Uterus (tissue), 2 donors: ENCODE results near the gene SH3YL1.

ENCODE experiments used
- POLR2A ChIP-seq, 2 donors: fragments of 450-650 bp; IDR thresholded peaks; one replicate each; pipeline ENCODE4 v1.6.1; 2016; ENCODE audit warnings: antibody characterized with exemption in 2 of 2, mild to moderate bottlenecking in 1 of 2, moderate library complexity in 1 of 2
- TF ChIP-seq, protein P1 (sequence below), 4 experiments: fragments of 200-600 bp in 2 of 4; fragments of 450-650 bp in 2 of 4; sonication (generic) in 2 of 4; IDR thresholded peaks; one replicate each; pipeline ENCODE4 v1.5.1; 2016 to 2019; ENCODE audit warnings: antibody characterized with exemption in 4 of 4, mild to moderate bottlenecking in 2 of 4, moderate library complexity in 1 of 4

DNA sequence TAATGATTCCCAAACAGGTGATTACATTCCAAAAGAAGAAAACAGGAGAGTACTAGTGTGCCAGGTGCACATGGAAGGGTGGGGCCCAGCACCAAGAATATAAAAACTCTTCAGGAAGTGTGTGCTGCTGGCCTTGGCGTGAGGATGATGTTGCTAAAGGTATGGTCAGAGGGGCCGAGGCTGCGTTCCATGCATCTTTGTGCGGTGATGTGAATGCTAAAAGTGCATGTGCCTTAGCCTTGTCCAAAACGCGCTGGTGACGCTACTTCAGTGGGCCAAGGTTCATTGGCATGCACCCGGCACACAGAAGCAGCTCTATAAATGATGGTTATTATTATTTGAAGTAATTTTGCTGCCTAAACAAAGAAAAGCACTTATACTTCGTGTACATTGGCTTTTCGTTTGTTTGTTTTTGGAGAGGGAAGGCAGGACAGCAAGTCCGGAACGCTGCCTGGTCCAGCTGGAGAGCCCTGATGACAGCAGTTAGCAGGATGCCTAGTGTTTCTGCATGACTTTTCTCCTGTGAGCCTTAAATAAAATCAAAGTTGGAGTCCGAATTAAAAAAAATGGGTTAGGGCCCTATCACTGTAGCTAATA lies 21.2 kb upstream of the SH3YL1 start:
- TF ChIP-seq, protein P1, sequence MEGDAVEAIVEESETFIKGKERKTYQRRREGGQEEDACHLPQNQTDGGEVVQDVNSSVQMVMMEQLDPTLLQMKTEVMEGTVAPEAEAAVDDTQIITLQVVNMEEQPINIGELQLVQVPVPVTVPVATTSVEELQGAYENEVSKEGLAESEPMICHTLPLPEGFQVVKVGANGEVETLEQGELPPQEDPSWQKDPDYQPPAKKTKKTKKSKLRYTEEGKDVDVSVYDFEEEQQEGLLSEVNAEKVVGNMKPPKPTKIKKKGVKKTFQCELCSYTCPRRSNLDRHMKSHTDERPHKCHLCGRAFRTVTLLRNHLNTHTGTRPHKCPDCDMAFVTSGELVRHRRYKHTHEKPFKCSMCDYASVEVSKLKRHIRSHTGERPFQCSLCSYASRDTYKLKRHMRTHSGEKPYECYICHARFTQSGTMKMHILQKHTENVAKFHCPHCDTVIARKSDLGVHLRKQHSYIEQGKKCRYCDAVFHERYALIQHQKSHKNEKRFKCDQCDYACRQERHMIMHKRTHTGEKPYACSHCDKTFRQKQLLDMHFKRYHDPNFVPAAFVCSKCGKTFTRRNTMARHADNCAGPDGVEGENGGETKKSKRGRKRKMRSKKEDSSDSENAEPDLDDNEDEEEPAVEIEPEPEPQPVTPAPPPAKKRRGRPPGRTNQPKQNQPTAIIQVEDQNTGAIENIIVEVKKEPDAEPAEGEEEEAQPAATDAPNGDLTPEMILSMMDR (IDR thresholded peaks at IDR 0.05) = no peak
- TF ChIP-seq POLR2A (IDR thresholded peaks at IDR 0.05) = no peak
